Right forelimb (tissue), 1 donor: ENCODE measurements around the gene ATG4B.

Experiments
- DNase-seq: peaks from one replicate; pipeline ENCODE4 v3.0.0-alpha.2; 2018

Gene ATG4B

GRCh38 chr2:241695651-241696050 lies 58.2 kb downstream of the ATG4B start:
- peak; percentile 19 for DNase-seq

GRCh38 chr2:241701149-241701398 lies 63.6 kb downstream of the ATG4B start:
- no peak for DNase-seq

GRCh38 chr2:241701399-241702154 lies 64.1 kb downstream of the ATG4B start, which contains the start of gene ING5:
Gene ING5 (plus strand): TSS chr2:241702039. CDS start chr2:241702066, 27 bp downstream.
- peak; percentile 97 for DNase-seq

GRCh38 chr2:241702155-241703031 lies 64.9 kb downstream of the ATG4B start:
- peak; percentile 93 for DNase-seq

GRCh38 chr2:241703032-241703604 lies 65.6 kb downstream of the ATG4B start:
- peak; percentile 55 for DNase-seq

- no peak for DNase-seq
These were observed 69.0 kb downstream of the ATG4B start for GRCh38 chr2:241706537-241706936.

GRCh38 chr2:241708879-241709278 lies 71.4 kb downstream of the ATG4B start:
- no peak for DNase-seq

- DNase-seq = no peak
These were observed 81.6 kb downstream of the ATG4B start for GRCh38 chr2:241719093-241719492.

GRCh38 chr2:241720099-241720498 lies 82.6 kb downstream of the ATG4B start:
- DNase-seq = no peak

- DNase-seq = no peak
These were observed 83.1 kb downstream of the ATG4B start for GRCh38 chr2:241720560-241720959.

GRCh38 chr2:241721852-241722251 lies 84.4 kb downstream of the ATG4B start:
- no peak for DNase-seq

GRCh38 chr2:241722896-241723454 lies 85.5 kb downstream of the ATG4B start:
- DNase-seq = no peak
